ENCODE results near the gene JUP.

Gene JUP

GRCh38 chr17:41801374-41802271 lies 15.1 kb upstream of the JUP start:
- no peaks in the 10 kb centered on the region for H3K27me3 ChIP-seq
- H3K36me3 ChIP-seq = 0 out of 22 replicates have a peak, but pooled peaks cover 0 to 5% (median 0%) of the 10 kb centered on the region in 11 experiments
- H3K9me3 ChIP-seq (replicated peaks in 1 of 11) = no peaks in the 10 kb centered on the region
- peaks cover 19 to 33% (median 29%) of the 10 kb centered on the region in 10 experiments; a peak in 19 of 20 replicates for H3K4me1 ChIP-seq
- no peak for TF ChIP-seq Cebpa-rat (IDR thresholded peaks at IDR 0.05)
- H3K4me2 ChIP-seq = peak overlapping the region; percentile 20 to 69 (median 52); a peak in 19 of 22 replicates
- H3K4me3 ChIP-seq = no peak overlapping the region
- no peaks in the 10 kb centered on the region; a peak in 1 of 22 replicates for H4K20me1 ChIP-seq
- peak overlapping the region in 3 of 11 experiments; percentile 6 to 26 (median 25); a peak in 2 of 22 replicates for H3K9ac ChIP-seq
- 0 out of 22 replicates have a peak overlapping the region, but pooled peaks of 1 of the 11 experiments have one; percentile 21 for H3K27ac ChIP-seq

- H3K36me3 ChIP-seq = no peaks in the 10 kb centered on the region
- no peak for TF ChIP-seq Cebpa-rat (IDR thresholded peaks at IDR 0.05)
- H3K27ac ChIP-seq = peak overlapping the region in 2 of 11 experiments; percentile 8 to 21; a peak in 1 of 22 replicates
- no peak overlapping the region for H3K4me3 ChIP-seq
- H3K9ac ChIP-seq = peak overlapping the region in 2 of 11 experiments; percentile 2 to 6; a peak in 4 of 22 replicates
- no peaks in the 10 kb centered on the region for H3K9me3 ChIP-seq (replicated peaks in 1 of 11)
- no peaks in the 10 kb centered on the region; a peak in 1 of 22 replicates for H4K20me1 ChIP-seq
- peak overlapping the region in 10 of 11 experiments; percentile 20 to 69 (median 54); a peak in 19 of 22 replicates for H3K4me2 ChIP-seq
- no peaks in the 10 kb centered on the region for H3K27me3 ChIP-seq
- peaks cover 27 to 35% (median 32%) of the 10 kb centered on the region in 10 experiments for H3K4me1 ChIP-seq
Observed at GRCh38 chr17:41800601-41801373, 14.3 kb upstream of the JUP start.

GRCh38 chr17:41799366-41799765 lies 12.9 kb upstream of the JUP start:
- no peaks in the 10 kb centered on the region; a peak in 1 of 22 replicates for H4K20me1 ChIP-seq
- H3K4me2 ChIP-seq = no peak overlapping the region
- TF ChIP-seq Cebpa-rat (IDR thresholded peaks at IDR 0.05) = no peak
- H3K27ac ChIP-seq = no peak overlapping the region
- H3K9me3 ChIP-seq (replicated peaks in 1 of 11) = no peaks in the 10 kb centered on the region
- H3K36me3 ChIP-seq = no peaks in the 10 kb centered on the region
- H3K4me3 ChIP-seq = no peak overlapping the region
- H3K27me3 ChIP-seq = no peaks in the 10 kb centered on the region
- H3K4me1 ChIP-seq = peaks cover 23 to 39% (median 32%) of the 10 kb centered on the region in 10 experiments
- H3K9ac ChIP-seq = no peak overlapping the region

GRCh38 chr17:41797377-41797776 lies 10.9 kb upstream of the JUP start:
- Histone ChIP-seq H3K4me2 (no peak overlapping the region), H3K9ac (no peak overlapping the region), H3K36me3 (no peaks in the 10 kb centered on the region), H3K4me1 (peaks cover 24 to 42% (median 34%) of the 10 kb centered on the region in 10 experiments), H3K27ac (no peak overlapping the region), H3K27me3 (no peaks in the 10 kb centered on the region), H3K9me3 (replicated peaks in 1 of 11) (no peaks in the 10 kb centered on the region), H3K4me3 (no peak overlapping the region), H4K20me1 (no peaks in the 10 kb centered on the region)
- TF ChIP-seq Cebpa-rat (IDR thresholded peaks at IDR 0.05) = no peak

GRCh38 chr17:41796121-41796895 lies 9.8 kb upstream of the JUP start:
- H3K4me1 ChIP-seq = peaks cover 24 to 48% (median 34%) of the 10 kb centered on the region in 10 experiments
- no peaks in the 10 kb centered on the region for H3K36me3 ChIP-seq
- H4K20me1 ChIP-seq = no peaks in the 10 kb centered on the region
- no peak overlapping the region; a peak in 1 of 22 replicates for H3K27ac ChIP-seq
- no peak overlapping the region for H3K4me3 ChIP-seq
- H3K9me3 ChIP-seq (replicated peaks in 1 of 11) = no peaks in the 10 kb centered on the region
- H3K4me2 ChIP-seq = peak overlapping the region in 5 of 11 experiments; percentile 6 to 38 (median 27); a peak in 7 of 22 replicates
- TF ChIP-seq Cebpa-rat (IDR thresholded peaks at IDR 0.05) = no peak
- no peak overlapping the region for H3K9ac ChIP-seq
- H3K27me3 ChIP-seq = no peaks in the 10 kb centered on the region

- H3K9me3 ChIP-seq (replicated peaks in 1 of 11) = no peaks in the 10 kb centered on the region
- no peak overlapping the region for H3K4me3 ChIP-seq
- H3K36me3 ChIP-seq = no peaks in the 10 kb centered on the region
- TF ChIP-seq Cebpa-rat (IDR thresholded peaks at IDR 0.05) = no peak
- no peaks in the 10 kb centered on the region for H3K27me3 ChIP-seq
- no peaks in the 10 kb centered on the region for H4K20me1 ChIP-seq
- H3K9ac ChIP-seq = no peak overlapping the region
- no peak overlapping the region for H3K27ac ChIP-seq
- H3K4me1 ChIP-seq = peaks cover 35 to 56% (median 40%) of the 10 kb centered on the region in 10 experiments
- no peak overlapping the region for H3K4me2 ChIP-seq
Observed at GRCh38 chr17:41794540-41794975, 8.0 kb upstream of the JUP start.

GRCh38 chr17:41793784-41794539 lies 7.5 kb upstream of the JUP start:
- H3K9me3 ChIP-seq (replicated peaks in 1 of 11) = no peaks in the 10 kb centered on the region
- H3K27me3 ChIP-seq = no peaks in the 10 kb centered on the region
- H3K4me2 ChIP-seq = peak overlapping the region in 9 of 11 experiments; percentile 30 to 70 (median 58); a peak in 11 of 22 replicates
- H3K4me3 ChIP-seq = no peak overlapping the region
- no peak overlapping the region for H3K9ac ChIP-seq
- no peaks in the 10 kb centered on the region for H4K20me1 ChIP-seq
- H3K36me3 ChIP-seq = no peaks in the 10 kb centered on the region
- TF ChIP-seq Cebpa-rat (IDR thresholded peaks at IDR 0.05) = no peak
- no peak overlapping the region for H3K27ac ChIP-seq
- peaks cover 41 to 62% (median 46%) of the 10 kb centered on the region in 10 experiments for H3K4me1 ChIP-seq
